Effector CD4-positive, alpha-beta T cell (primary cell): ENCODE data around the gene SKIC8.
"Not testable (repeated sequence)": the region's sequence is repeated elsewhere in the genome, so short reads cannot be mapped to it uniquely, and the experiment has no call there.

Source experiments
- DNase-seq: peaks from one replicate; pipeline ENCODE4 v3.0.0-alpha.2; 2020

SKIC8 gene

GRCh38 chr15:78249131-78249530 is 50.3 kb downstream of the SKIC8 start:
- no peak for DNase-seq

- DNase-seq: no peak
These were observed 51.5 kb downstream of the SKIC8 start for GRCh38 chr15:78247911-78248310.

GRCh38 chr15:78245976-78246620 is 53.3 kb downstream of the SKIC8 start:
- DNase-seq: not testable (repeated sequence)

GRCh38 chr15:78245392-78245791 is 54.0 kb downstream of the SKIC8 start:
- not testable (repeated sequence) for DNase-seq

- no peak for DNase-seq
These were observed 54.5 kb downstream of the SKIC8 start for GRCh38 chr15:78244893-78245292.

GRCh38 chr15:78244101-78244500 is 55.3 kb downstream of the SKIC8 start:
- DNase-seq: no peak

- no peak for DNase-seq
These were observed 55.9 kb downstream of the SKIC8 start for GRCh38 chr15:78243491-78243941.

- DNase-seq: no peak
These were observed 56.4 kb downstream of the SKIC8 start for GRCh38 chr15:78243058-78243457.

GRCh38 chr15:78242128-78242527 is 57.3 kb downstream of the SKIC8 start:
- DNase-seq: no peak

- peak; percentile 74 for DNase-seq
These were observed 58.4 kb downstream of the SKIC8 start for GRCh38 chr15:78241017-78241416.

GRCh38 chr15:78239811-78240210 is 59.6 kb downstream of the SKIC8 start:
- no peak for DNase-seq

- DNase-seq: no peak
These were observed 62.3 kb downstream of the SKIC8 start for GRCh38 chr15:78237146-78237545.

- DNase-seq: no peak
These were observed 62.9 kb downstream of the SKIC8 start for GRCh38 chr15:78236491-78236890.

- DNase-seq: no peak
These were observed 64.8 kb downstream of the SKIC8 start, which contains the start of gene ACSBG1 for GRCh38 chr15:78234515-78235040. Gene ACSBG1, minus strand, starts transcription at chr15:78234565. Its CDS starts 64 bp downstream, at chr15:78234501.

GRCh38 chr15:78233496-78233895 is 65.9 kb downstream of the SKIC8 start:
- no peak for DNase-seq
